ENCODE data around the gene SCAF8. TPM values are rescaled to one million over a fixed set of nuclear protein-coding genes. Genes with fewer than 3 reads are reported as not detected.
A peak's percentile ranks its signal among the peaks of the same experiment; 100 is the strongest.
"Not testable (repeated sequence)": the region's sequence is repeated elsewhere in the genome, so short reads cannot be mapped to it uniquely, and the experiment has no call there.

The SCAF8 gene
- 10 to 100 TPM; 56.0 to 65.2 (median 59.6) TPM for polyA plus RNA-seq (ENCODE audit: insufficient read length in 3 of 3)

GRCh38 chr6:154733183-154733625, at the start of gene SCAF8:
Gene SCAF8 (plus strand): TSS chr6:154733416. CDS start chr6:154733901, 485 bp downstream.
- peak; percentile 69 to 77 (median 70) for DNase-seq (ENCODE audit: low read depth in 3 of 3, low spot score in 2 of 3)

- no peak for DNase-seq (ENCODE audit: low read depth in 3 of 3, low spot score in 2 of 3)
Measured at GRCh38 chr6:154683756-154684523, 49.3 kb upstream of the SCAF8 start.

GRCh38 chr6:154686162-154686561, 47.1 kb upstream of the SCAF8 start:
- DNase-seq (ENCODE audit: low read depth in 3 of 3, low spot score in 2 of 3) = no peak

- no peak for DNase-seq (ENCODE audit: low read depth in 3 of 3, low spot score in 2 of 3)
Measured at GRCh38 chr6:154689493-154690255, 43.5 kb upstream of the SCAF8 start.

- no peak for DNase-seq (ENCODE audit: low read depth in 3 of 3, low spot score in 2 of 3)
Measured at GRCh38 chr6:154690857-154691256, 42.4 kb upstream of the SCAF8 start.

- no peak for DNase-seq (ENCODE audit: low read depth in 3 of 3, low spot score in 2 of 3)
Measured at GRCh38 chr6:154696661-154697060, 36.6 kb upstream of the SCAF8 start.

GRCh38 chr6:154703124-154703523, 30.1 kb upstream of the SCAF8 start:
- no peak for DNase-seq (ENCODE audit: low read depth in 3 of 3, low spot score in 2 of 3)

- DNase-seq (ENCODE audit: low read depth in 3 of 3, low spot score in 2 of 3) = no peak
Measured at GRCh38 chr6:154705471-154706113, 27.6 kb upstream of the SCAF8 start.

GRCh38 chr6:154706389-154706788, 26.8 kb upstream of the SCAF8 start:
- DNase-seq (ENCODE audit: low read depth in 3 of 3, low spot score in 2 of 3) = no peak

GRCh38 chr6:154709621-154710020, 23.6 kb upstream of the SCAF8 start:
- DNase-seq (ENCODE audit: low read depth in 3 of 3, low spot score in 2 of 3) = no peak

- DNase-seq (ENCODE audit: low read depth in 3 of 3, low spot score in 2 of 3) = no peak
Measured at GRCh38 chr6:154710689-154711088, 22.5 kb upstream of the SCAF8 start.

GRCh38 chr6:154715446-154715845, 17.8 kb upstream of the SCAF8 start:
- no peak for DNase-seq (ENCODE audit: low read depth in 3 of 3, low spot score in 2 of 3)

GRCh38 chr6:154716350-154716749, 16.9 kb upstream of the SCAF8 start:
- DNase-seq (ENCODE audit: low read depth in 3 of 3, low spot score in 2 of 3) = not testable (repeated sequence)

GRCh38 chr6:154719433-154719832, 13.8 kb upstream of the SCAF8 start:
- DNase-seq (ENCODE audit: low read depth in 3 of 3, low spot score in 2 of 3) = no peak

- DNase-seq (ENCODE audit: low read depth in 3 of 3, low spot score in 2 of 3) = no peak
Measured at GRCh38 chr6:154719854-154720253, 13.4 kb upstream of the SCAF8 start.

GRCh38 chr6:154721460-154721859, 11.8 kb upstream of the SCAF8 start:
- no peak for DNase-seq (ENCODE audit: low read depth in 3 of 3, low spot score in 2 of 3)

GRCh38 chr6:154726887-154727286, 6.3 kb upstream of the SCAF8 start:
- DNase-seq (ENCODE audit: low read depth in 3 of 3, low spot score in 2 of 3) = no peak

- DNase-seq (ENCODE audit: low read depth in 3 of 3, low spot score in 2 of 3) = no peak
Measured at GRCh38 chr6:154731296-154732218, 1.7 kb upstream of the SCAF8 start.

GRCh38 chr6:154732538-154733182, 556 bp upstream of the SCAF8 start:
- peak; percentile 50 to 76 (median 59) for DNase-seq (ENCODE audit: low read depth in 3 of 3, low spot score in 2 of 3)
